ENCODE data around the gene EIF3D.

EIF3D gene

GRCh38 chr22:36563898-36564297 is 34.9 kb upstream of the EIF3D start:
- no peak for TF ChIP-seq CTCF (IDR thresholded peaks at IDR 0.05; ENCODE audit: low read depth, low read length)
- no peak for TF ChIP-seq EZH2phosphoT487 (IDR thresholded peaks at IDR 0.05; ENCODE audit: low read depth)
- no peak overlapping the region for H2AFZ ChIP-seq (ENCODE audit: low read depth, low read length)
- no peaks in the 10 kb centered on the region for H3K36me3 ChIP-seq (replicated peaks; ENCODE audit: low read depth, low read length)
- peaks cover 22% of the 10 kb centered on the region for H3K27me3 ChIP-seq (ENCODE audit: low read depth, low read length)
- no peaks in the 10 kb centered on the region for H3K79me2 ChIP-seq (ENCODE audit: low read length)
- no peak overlapping the region for H3K4me3 ChIP-seq (ENCODE audit: low read length)
- H3K4me2 ChIP-seq (ENCODE audit: low read length) = no peak overlapping the region
- peaks cover 6% of the 10 kb centered on the region for H3K4me1 ChIP-seq (ENCODE audit: low read length)
- no peak overlapping the region for H3K27ac ChIP-seq (ENCODE audit: low read length)
- no peak overlapping the region for H3K9ac ChIP-seq (ENCODE audit: low read length)
- H3K9me3 ChIP-seq (ENCODE audit: insufficient read depth, low read length) = no peaks in the 10 kb centered on the region
- H4K20me1 ChIP-seq (ENCODE audit: insufficient read depth, low read length) = no peaks in the 10 kb centered on the region

- TF ChIP-seq EZH2phosphoT487 (IDR thresholded peaks at IDR 0.05; ENCODE audit: low read depth) (no peak), CTCF (IDR thresholded peaks at IDR 0.05; ENCODE audit: low read depth, low read length) (no peak)
Measured at GRCh38 chr22:36563444-36563843, 34.5 kb upstream of the EIF3D start.

GRCh38 chr22:36563001-36563400 is 34.0 kb upstream of the EIF3D start:
- no peak overlapping the region for H3K4me3 ChIP-seq (ENCODE audit: low read length)
- H3K36me3 ChIP-seq (replicated peaks; ENCODE audit: low read depth, low read length) = no peaks in the 10 kb centered on the region
- no peaks in the 10 kb centered on the region for H3K79me2 ChIP-seq (ENCODE audit: low read length)
- no peak overlapping the region for H3K4me2 ChIP-seq (ENCODE audit: low read length)
- H3K9ac ChIP-seq (ENCODE audit: low read length) = no peak overlapping the region
- H3K4me1 ChIP-seq (ENCODE audit: low read length) = peaks cover 6% of the 10 kb centered on the region
- H4K20me1 ChIP-seq (ENCODE audit: insufficient read depth, low read length) = no peaks in the 10 kb centered on the region
- peak; percentile 31 for TF ChIP-seq CTCF (IDR thresholded peaks at IDR 0.05; ENCODE audit: low read depth, low read length)
- no peak for TF ChIP-seq EZH2phosphoT487 (IDR thresholded peaks at IDR 0.05; ENCODE audit: low read depth)
- no peaks in the 10 kb centered on the region for H3K9me3 ChIP-seq (ENCODE audit: insufficient read depth, low read length)
- peaks cover 22% of the 10 kb centered on the region for H3K27me3 ChIP-seq (ENCODE audit: low read depth, low read length)
- no peak overlapping the region for H2AFZ ChIP-seq (ENCODE audit: low read depth, low read length)
- no peak overlapping the region for H3K27ac ChIP-seq (ENCODE audit: low read length)

More at GRCh38 chr22:36563444-36563843, 34.5 kb upstream of the EIF3D start:
- no peaks in the 10 kb centered on the region for H3K79me2 ChIP-seq (ENCODE audit: low read length)
- H3K4me1 ChIP-seq (ENCODE audit: low read length) = peaks cover 6% of the 10 kb centered on the region
- no peaks in the 10 kb centered on the region for H4K20me1 ChIP-seq (ENCODE audit: insufficient read depth, low read length)
- no peak overlapping the region for H3K27ac ChIP-seq (ENCODE audit: low read length)
- H3K4me2 ChIP-seq (ENCODE audit: low read length) = no peak overlapping the region
- no peaks in the 10 kb centered on the region for H3K9me3 ChIP-seq (ENCODE audit: insufficient read depth, low read length)
- no peak overlapping the region for H3K9ac ChIP-seq (ENCODE audit: low read length)
- H2AFZ ChIP-seq (ENCODE audit: low read depth, low read length) = 0 out of 2 replicates have a peak overlapping the region, but pooled peaks have one; percentile 5
- H3K4me3 ChIP-seq (ENCODE audit: low read length) = no peak overlapping the region
- H3K27me3 ChIP-seq (ENCODE audit: low read depth, low read length) = peaks cover 22% of the 10 kb centered on the region
- H3K36me3 ChIP-seq (replicated peaks; ENCODE audit: low read depth, low read length) = no peaks in the 10 kb centered on the region

GRCh38 chr22:36562261-36562835 is 33.4 kb upstream of the EIF3D start:
- Histone ChIP-seq H3K4me2 (ENCODE audit: low read length) (no peak overlapping the region), H3K9ac (ENCODE audit: low read length) (no peak overlapping the region), H3K27me3 (ENCODE audit: low read depth, low read length) (peaks cover 24% of the 10 kb centered on the region), H3K79me2 (ENCODE audit: low read length) (no peaks in the 10 kb centered on the region), H3K27ac (ENCODE audit: low read length) (no peak overlapping the region), H2AFZ (ENCODE audit: low read depth, low read length) (no peak overlapping the region), H3K4me1 (ENCODE audit: low read length) (peaks cover 6% of the 10 kb centered on the region), H3K36me3 (replicated peaks; ENCODE audit: low read depth, low read length) (no peaks in the 10 kb centered on the region), H3K9me3 (ENCODE audit: insufficient read depth, low read length) (no peaks in the 10 kb centered on the region), H3K4me3 (ENCODE audit: low read length) (no peak overlapping the region), H4K20me1 (ENCODE audit: insufficient read depth, low read length) (no peaks in the 10 kb centered on the region)
- TF ChIP-seq CTCF (IDR thresholded peaks at IDR 0.05; ENCODE audit: low read depth, low read length) (no peak), EZH2phosphoT487 (IDR thresholded peaks at IDR 0.05; ENCODE audit: low read depth) (no peak)

All from OCI-LY3 (cell line).